Femur (tissue), 1 donor: ENCODE results near the gene PIGW.

Source experiments
- DNase-seq: peaks from one replicate; pipeline ENCODE4 v3.0.0-alpha.2; 2017

Gene PIGW

DNA sequence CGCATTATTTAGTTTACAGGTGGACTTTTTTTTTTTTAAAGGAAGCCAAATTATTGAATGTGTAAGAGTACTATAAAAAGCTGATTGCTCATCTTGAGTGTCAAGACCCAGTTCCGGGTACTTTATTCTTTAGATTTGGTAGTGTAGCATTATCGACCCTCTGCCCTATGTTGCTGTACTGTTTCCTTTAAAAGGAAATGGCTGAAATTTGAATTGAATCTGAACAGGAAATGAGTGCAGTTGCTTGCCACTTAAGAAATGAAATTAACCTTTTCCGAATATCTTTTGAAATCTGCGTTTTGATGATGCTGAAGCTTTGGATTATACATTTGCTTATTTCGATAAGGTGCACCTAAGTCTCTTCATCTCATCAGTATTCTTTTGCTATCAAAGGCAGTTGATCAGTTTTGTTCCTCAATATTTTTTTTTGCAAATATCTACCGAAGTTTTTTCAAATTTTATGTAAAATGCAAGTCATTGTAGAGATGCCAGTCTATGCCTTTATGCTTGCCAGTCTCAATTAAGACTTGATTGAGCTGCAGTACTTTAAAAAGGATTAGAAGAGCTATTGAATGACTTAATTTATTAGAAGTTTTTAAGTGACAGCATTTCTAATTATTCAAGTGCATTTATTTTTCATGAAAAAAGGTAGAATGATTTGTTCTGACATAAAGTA is 11.8 kb downstream of the PIGW start:
- no peak for DNase-seq

DNA sequence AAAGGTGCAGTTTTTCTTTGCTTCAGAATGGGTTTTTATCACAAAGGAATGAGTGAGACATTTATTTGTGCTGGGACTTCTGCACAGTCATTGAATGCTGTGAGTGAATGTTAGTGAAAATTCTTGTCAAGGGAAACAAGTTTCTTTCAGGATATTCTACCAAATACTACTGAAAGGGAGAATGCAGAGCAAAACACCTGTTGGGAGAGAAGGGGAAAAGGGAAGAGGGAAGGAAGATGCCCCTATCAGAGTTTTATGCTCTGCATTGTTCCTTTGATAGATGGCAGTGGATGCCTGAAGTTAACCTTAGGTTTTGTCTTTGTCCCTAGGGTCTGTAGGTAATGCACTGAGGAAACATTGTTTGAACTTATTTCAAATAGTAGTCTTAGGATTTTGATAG is 13.0 kb downstream of the PIGW start:
- DNase-seq = no peak

DNA sequence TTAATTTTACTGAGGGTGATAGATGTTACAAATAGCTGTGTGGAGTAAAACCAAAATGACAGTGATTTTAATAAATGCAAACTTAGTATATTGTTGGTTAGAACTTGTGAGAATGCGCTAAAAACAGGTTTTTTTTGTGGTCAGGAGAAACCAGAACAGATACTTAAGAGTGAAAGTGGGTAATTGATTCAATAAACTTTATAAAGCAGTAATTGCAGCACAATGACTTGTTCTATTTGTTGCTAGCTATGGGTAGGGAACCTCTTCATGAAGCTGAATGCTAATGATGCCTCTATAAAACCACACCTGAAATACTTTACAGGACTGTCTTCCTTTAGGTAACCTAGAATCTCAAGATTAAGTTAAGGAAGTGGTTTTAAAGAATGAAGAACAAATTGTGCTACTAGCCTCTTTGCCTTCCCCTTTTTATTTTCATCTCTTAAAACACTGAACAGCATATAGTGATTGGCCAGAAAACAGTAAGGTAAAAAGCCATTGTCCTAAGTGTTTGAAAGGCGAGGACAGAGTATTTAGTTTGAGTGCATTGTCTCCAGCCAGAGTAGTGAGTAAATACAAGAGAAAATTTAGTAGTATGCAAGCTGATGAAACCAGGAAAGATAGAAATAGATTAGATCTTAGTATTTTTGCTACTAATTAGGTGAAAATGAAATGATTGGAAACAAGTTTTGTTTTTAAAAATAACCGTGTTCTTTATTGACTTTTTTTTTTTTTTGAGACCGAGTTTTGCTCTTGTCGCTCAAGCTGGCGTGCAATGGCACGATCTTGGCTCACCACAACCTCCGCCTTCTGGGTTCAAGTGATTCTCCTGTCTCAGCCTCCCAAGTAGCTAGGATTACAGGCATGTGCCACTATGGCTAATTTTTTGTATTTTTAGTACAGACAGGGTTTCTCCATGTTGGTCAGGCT is 16.0 kb downstream of the PIGW start:
- no peak for DNase-seq

DNA sequence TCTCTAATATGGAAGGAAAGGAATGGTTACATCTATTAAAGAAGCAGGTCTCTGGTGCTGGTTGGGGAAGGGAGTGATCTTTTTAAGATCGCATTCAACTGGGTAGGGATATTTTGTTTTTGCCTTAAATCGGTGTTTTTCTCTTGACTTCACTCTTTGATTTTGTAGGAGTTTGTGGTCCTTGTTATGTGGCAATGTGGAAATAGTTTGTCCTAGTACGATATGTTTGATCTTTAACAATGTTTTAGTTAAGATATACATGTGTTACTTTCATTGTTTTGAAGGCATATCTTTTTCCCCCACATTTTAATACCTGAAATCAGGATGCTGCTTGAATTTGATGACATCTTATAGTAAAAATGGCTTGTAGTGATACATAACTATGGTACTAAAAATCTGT is 18.7 kb downstream of the PIGW start:
- no peak for DNase-seq

DNA sequence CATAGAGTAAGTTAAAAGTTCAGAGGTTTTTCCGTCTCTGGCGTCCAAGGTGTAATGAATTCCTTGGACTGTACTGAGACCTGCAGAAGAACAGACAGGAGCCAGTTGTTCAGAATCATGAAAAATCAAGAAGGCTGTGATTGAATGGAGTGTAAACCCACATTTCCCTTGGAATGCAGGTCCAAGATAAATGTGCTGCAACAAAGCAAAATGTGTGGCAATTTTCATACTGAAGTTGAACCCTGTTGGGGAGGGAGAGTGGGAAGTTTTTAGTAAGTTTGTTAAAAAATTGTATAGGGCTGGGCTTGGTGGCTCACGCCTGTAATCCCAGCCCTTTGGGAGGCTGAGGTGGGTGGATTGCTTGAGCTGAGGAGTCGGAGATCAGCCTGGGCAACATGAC is 31.3 kb downstream of the PIGW start:
- no peak for DNase-seq

DNA sequence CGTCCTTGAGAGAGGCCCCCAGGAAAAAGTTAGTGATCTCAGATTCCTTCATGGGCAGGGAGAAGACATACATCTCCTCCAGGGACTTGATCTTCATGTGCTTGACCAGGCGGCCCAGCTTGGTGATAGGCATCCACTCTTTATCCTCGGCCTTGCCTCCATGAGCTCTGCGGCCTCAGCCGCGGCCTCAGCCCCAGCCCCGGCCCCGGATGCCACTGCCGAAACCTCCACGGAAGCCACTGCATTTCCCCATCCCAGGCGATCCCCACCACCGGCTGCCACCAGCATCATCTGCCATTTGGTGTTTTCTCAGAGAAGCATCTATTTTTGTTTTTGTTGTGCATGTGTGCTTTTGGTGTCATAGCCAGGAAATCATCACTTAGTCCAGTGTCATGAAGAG is 40.2 kb downstream of the PIGW start:
- no peak for DNase-seq

DNA sequence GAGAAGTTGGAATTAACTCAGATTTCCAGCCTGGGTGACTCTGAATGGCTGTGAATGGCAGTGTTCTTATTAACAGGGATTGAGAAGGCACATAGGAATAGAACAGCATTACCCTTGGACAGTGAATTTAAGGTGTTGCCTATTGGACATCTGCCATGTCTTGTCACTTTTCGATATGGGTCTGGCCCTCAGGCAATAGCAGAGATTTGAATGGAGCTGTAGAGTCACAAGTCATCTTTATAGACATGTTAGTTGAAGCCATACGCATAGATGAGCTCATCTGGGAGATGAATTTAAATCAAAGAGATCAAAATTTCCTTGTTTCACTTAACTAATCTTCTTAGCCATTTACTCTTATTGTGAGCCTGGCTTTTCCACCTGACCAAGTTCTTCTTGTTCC is 42.0 kb downstream of the PIGW start:
- DNase-seq = no peak

DNA sequence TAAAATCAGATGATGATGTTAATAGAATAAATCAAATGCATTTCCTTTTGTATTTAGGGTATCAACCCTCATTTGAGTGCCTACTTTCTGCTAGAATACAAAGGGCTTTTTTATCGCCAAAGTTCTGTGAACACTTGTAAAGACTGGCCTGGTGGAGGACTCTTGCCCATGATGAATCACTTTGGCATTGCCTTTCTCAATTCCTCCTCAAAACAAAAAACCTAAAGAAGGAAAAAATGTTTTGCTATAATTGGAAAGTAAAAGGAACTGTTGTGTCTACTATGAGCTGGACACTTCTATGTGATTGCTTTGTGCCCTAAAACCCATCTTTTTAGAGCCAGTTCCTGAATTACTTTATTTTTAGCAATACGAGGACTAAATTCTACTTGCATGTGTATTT is 43.9 kb downstream of the PIGW start:
- DNase-seq = no peak

DNA sequence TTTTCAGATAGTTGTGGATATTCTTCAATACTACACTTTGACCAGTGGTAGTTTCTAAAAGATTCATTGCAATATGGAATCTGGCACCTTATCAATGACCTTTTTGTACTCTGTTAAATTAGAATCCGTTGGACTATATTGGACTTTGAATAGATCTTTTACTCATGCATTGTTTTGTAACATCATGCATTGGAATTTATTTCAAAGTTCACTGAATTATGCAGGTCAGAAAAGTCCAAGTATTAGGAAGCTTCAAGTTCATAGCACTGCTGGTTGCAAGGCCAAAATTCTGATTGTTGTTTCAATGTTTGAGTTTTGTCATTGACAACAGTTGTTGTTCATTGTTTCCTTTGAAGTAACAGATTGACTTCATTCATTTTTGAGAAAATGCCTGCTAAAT is 49.0 kb downstream of the PIGW start:
- DNase-seq = no peak

DNA sequence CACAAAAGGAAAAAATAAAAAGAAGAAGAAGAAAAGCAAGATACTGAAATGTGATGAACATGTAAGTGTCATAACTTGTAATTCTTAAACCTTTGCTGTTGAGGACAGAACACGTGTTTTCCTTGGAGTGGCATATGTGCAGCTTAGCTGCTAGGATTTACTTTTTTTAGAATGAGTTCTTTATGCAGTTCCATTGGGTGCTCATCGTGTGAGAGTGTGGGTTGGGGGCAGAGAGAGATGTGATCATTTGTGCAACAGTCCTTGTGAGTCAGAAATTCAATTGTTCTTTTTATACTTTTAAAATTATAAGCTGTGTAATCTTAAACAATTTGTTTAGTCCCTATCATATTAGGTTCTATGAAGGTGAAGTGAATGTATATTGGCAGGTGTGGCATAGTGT is 51.4 kb downstream of the PIGW start:
- no peak for DNase-seq
